Transverse colon (tissue), 3 donors: Measurements from ENCODE around the gene TBX10.

Experiments used
- POLR2A ChIP-seq: fragments of 450-650 bp; IDR thresholded peaks from one replicate; pipeline ENCODE4 v1.6.1; 2016; ENCODE audit warnings: antibody characterized with exemption, mild to moderate bottlenecking, moderate library complexity
- TF ChIP-seq, protein P1 (sequence below), 5 experiments: fragments of 200-600 bp in 3 of 5; fragments of 450-650 bp in 2 of 5; sonication (generic) in 3 of 5; IDR thresholded peaks; 1 replicate in 2 of 5; 2 replicates in 3 of 5; pipeline ENCODE4 v1.5.1; 2016 to 2017; ENCODE audit warnings: antibody characterized with exemption in 5 of 5, inconsistent platforms in 3 of 5, mild to moderate bottlenecking in 2 of 5, moderate library complexity in 1 of 5

- TF ChIP-seq, protein P1, sequence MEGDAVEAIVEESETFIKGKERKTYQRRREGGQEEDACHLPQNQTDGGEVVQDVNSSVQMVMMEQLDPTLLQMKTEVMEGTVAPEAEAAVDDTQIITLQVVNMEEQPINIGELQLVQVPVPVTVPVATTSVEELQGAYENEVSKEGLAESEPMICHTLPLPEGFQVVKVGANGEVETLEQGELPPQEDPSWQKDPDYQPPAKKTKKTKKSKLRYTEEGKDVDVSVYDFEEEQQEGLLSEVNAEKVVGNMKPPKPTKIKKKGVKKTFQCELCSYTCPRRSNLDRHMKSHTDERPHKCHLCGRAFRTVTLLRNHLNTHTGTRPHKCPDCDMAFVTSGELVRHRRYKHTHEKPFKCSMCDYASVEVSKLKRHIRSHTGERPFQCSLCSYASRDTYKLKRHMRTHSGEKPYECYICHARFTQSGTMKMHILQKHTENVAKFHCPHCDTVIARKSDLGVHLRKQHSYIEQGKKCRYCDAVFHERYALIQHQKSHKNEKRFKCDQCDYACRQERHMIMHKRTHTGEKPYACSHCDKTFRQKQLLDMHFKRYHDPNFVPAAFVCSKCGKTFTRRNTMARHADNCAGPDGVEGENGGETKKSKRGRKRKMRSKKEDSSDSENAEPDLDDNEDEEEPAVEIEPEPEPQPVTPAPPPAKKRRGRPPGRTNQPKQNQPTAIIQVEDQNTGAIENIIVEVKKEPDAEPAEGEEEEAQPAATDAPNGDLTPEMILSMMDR (IDR thresholded peaks at IDR 0.05) = no peak
- TF ChIP-seq POLR2A = no peak
These were observed 2.6 kb downstream of the TBX10 start for GRCh38 chr11:67636962-67637361.
